GM08714 (cell line): Measurements from ENCODE around the gene LUZP1.
"Not testable (repeated sequence)": the region's sequence is repeated elsewhere in the genome, so short reads cannot be mapped to it uniquely, and the experiment has no call there.

ENCODE experiments used
- H3K4me3 ChIP-seq: fragments of 200-500 bp; sonication (Bioruptor generic); 2 replicates; pipeline ENCODE4 v1.5.1; 2014; ENCODE audit warnings: mild to moderate bottlenecking, low read length, inconsistent platforms
- ZNF274 ChIP-seq: IDR thresholded peaks from 2 replicates; pipeline ENCODE4 v1.6.1; 2012; ENCODE audit warnings: mild to moderate bottlenecking, low read depth, low read length

LUZP1 gene

GRCh38 chr1:23198373-23198772, 29.7 kb upstream of the LUZP1 start:
- no peak for TF ChIP-seq ZNF274
- no peak overlapping the region for H3K4me3 ChIP-seq

GRCh38 chr1:23196627-23197328, 28.1 kb upstream of the LUZP1 start:
- TF ChIP-seq ZNF274 = no peak
- no peak overlapping the region for H3K4me3 ChIP-seq

DNA sequence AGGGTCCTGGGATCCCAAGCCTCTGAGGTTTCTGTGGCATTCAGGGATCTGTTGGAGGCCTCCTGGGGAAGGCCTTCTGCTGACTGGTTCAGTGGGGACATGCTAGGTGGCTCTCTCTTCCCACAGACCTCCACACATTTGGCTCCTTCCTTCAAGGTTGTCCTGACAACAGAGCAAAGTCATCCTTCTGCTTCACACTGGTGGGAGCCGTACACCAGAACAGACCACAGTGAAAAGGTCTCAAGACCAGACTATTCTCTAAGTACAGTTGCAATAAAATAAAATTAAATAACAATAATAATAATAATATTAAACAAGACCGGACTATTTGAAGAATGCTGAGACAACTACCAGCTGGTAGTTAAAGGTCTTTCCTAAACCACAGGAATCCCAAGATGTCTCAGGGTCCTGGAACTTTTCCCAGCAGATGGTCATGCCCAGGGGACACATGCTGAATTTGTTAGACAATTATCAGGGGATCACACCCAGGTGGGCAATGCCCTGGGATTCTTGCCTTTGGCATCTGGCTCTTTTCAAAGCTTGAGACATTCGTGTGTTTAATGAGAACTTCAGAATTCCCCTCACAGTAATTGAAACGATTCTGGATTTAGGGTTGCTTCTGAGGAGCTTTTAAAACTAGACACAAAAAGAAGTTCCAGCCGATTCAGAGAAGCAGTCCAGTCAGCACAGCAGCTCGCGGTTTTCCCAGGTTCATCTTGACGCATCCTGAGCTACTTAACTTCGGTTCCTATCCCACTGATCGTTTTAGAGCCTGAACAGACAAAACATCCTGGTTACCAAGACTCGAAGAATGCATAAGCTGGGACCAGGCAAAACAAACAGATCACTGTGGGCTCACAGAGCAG, 25.7 kb upstream of the LUZP1 start:
- H3K4me3 ChIP-seq = no peak overlapping the region
- no peak for TF ChIP-seq ZNF274

GRCh38 chr1:23193391-23194118, 24.9 kb upstream of the LUZP1 start:
- TF ChIP-seq ZNF274 = no peak
- H3K4me3 ChIP-seq = no peak overlapping the region

GRCh38 chr1:23191199-23191598, 22.5 kb upstream of the LUZP1 start:
- no peak overlapping the region for H3K4me3 ChIP-seq
- no peak for TF ChIP-seq ZNF274

GRCh38 chr1:23188936-23189452, 20.3 kb upstream of the LUZP1 start:
- not testable (repeated sequence) for H3K4me3 ChIP-seq

GRCh38 chr1:23188434-23188884, 19.8 kb upstream of the LUZP1 start:
- TF ChIP-seq ZNF274 = no peak
- no peak overlapping the region for H3K4me3 ChIP-seq

GRCh38 chr1:23187637-23188036, 19.0 kb upstream of the LUZP1 start:
- H3K4me3 ChIP-seq = no peak overlapping the region
- no peak for TF ChIP-seq ZNF274

DNA sequence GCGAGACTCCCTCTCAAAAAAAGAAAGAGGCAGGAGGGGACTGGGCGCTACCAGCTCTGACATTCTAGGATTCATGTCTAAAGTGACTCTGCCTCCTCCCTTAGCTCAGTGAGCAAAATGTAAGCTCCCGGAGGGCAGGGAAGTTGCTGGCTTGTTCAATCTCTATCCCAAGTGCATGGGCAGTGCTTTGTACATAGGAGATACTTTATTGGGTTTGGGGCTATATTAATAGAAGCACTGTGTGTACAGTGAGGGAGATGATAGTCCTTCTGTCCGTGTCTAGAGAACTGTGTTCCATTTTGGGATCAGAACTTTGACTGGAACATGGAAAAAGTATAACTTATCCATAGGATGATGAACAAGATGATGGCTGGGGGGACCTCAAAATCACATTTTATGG, 16.7 kb upstream of the LUZP1 start:
- TF ChIP-seq ZNF274 = no peak

DNA sequence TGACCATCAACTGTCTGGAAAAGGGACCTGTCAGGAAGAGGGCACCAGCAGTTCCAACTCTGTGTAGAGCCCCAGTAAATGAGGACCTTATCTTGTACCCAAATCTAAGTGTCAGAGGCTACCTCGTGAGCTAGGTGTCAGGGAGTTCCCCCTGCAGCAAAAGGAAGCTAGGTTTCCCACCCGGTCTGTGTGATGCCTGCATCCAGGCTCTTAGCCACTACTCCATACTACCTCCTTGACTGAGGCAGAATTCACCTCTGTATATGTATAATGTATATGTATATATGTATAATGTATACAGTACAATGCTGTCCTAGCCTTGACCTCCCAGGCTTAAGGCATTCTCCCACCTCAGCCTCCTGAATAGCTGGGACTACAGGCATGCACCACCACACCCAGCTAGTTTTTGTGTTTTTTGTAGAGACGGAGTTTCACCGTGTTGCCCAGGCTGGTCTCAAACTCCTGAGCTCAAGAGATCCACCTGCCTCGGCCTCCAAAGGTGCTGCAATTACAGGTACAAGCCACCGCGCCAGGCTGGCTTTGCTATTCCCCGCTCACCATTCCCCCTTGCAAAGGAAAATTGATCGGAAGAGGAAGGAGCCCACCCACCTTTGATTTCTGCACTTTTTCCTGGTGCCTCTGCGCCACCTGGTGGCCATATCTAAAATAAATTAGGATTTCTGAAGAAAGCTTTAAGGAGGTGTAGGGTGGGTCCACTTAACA, 15.7 kb upstream of the LUZP1 start:
- H3K4me3 ChIP-seq = no peak overlapping the region
- TF ChIP-seq ZNF274 = no peak

More for the DNA sequence above, 16.7 kb upstream of the LUZP1 start:
- H3K4me3 ChIP-seq = no peak overlapping the region

GRCh38 chr1:23179862-23180261, 11.2 kb upstream of the LUZP1 start:
- no peak overlapping the region for H3K4me3 ChIP-seq
- TF ChIP-seq ZNF274 = no peak

GRCh38 chr1:23178950-23179349, 10.3 kb upstream of the LUZP1 start:
- H3K4me3 ChIP-seq = no peak overlapping the region
- no peak for TF ChIP-seq ZNF274

DNA sequence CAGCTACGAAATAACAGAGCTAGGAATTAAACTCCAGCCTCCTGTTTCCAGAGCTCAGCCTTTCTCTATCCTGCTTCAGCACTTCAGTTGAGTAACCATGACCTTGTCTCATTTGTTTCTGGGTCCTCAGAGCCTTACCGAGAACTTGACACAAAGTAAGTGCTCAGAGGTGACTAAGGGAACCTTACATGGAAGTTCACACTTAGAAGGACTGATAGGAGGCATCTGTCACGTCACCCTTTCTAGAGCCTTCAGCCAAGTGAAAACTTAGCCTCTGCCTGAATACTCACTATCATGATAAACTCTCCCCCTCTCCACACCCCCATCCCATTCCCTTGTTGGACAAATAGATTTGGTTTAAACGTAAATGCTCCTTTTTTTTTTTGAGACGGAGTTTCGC, 9.8 kb upstream of the LUZP1 start:
- no peak for TF ChIP-seq ZNF274
- no peak overlapping the region for H3K4me3 ChIP-seq
